Left lung (tissue), 10 donors: Measurements from ENCODE around the gene ZNF766. TPM values are rescaled to one million over a fixed set of nuclear protein-coding genes. Genes with fewer than 3 reads are reported as not detected.

Experiments used
- ATAC-seq: fragments of 200-7000 bp; cut with Tn5 transposase; one replicate; pipeline ENCODE4 v1.9.1; 2020; ENCODE audit warnings: moderate library complexity
- DNase-seq, 4 donors: peaks; one replicate each; pipeline ENCODE4 v3.0.0-alpha.2; 2013 to 2020
- H3K27ac ChIP-seq, 2 donors: fragments of 200-600 bp; sonication (generic) in 1 of 2; one replicate each; pipeline versions ENCODE4 v1.5.0 to v1.8.0; 2020 to 2021
- H3K27me3 ChIP-seq, 2 donors: fragments of 200-600 bp; sonication (generic) in 1 of 2; one replicate each; pipeline versions ENCODE4 v1.5.0 to v1.8.0; 2020 to 2021
- H3K36me3 ChIP-seq, 2 donors: fragments of 200-600 bp; sonication (generic) in 1 of 2; one replicate each; pipeline versions ENCODE4 v1.5.0 to v1.8.0; 2020 to 2021
- H3K4me1 ChIP-seq, 2 donors: fragments of 200-600 bp; one replicate each; pipeline ENCODE4 v1.8.0; 2021
- H3K4me3 ChIP-seq, 2 donors: fragments of 200-600 bp; sonication (generic) in 1 of 2; one replicate each; pipeline versions ENCODE4 v1.5.0 to v1.8.0; 2020 to 2021; ENCODE audit warnings: mild to moderate bottlenecking in 1 of 2
- H3K9me3 ChIP-seq, 2 donors: fragments of 200-600 bp; sonication (generic) in 1 of 2; one replicate each; pipeline versions ENCODE4 v1.5.0 to v1.8.0; 2020 to 2021
- CTCF ChIP-seq, 2 donors: fragments of 200-600 bp; sonication (generic) in 1 of 2; IDR thresholded peaks; one replicate each; pipeline versions ENCODE4 v1.5.0 to v1.8.0; 2021; ENCODE audit warnings: antibody characterized with exemption in 2 of 2
- intact Hi-C, 2 donors: fragments of 100-400 bp; cut with DNase I; formaldehyde crosslinking; loops; one replicate each; pipeline versions ENCODE4 v1.11.2 to v1.14.2; 2022
- polyA plus RNA-seq, 6 donors: library from polyadenylated mRNA; unstranded; fragments of 120-200 nt; gene quantifications; one replicate each; pipeline ENCODE4 v1.2.1, GENCODE V29; 2013; ENCODE audit not compliant: insufficient read length in 6 of 6
- total RNA-seq, 2 donors: library from RNA; stranded (reverse); fragmentation: NEBNext Ultra II Directional; extraction: Animal tissue kit (Norgen Biotek cat#: 25700); gene quantifications; one replicate each; pipeline ENCODE4 v1.2.1, GENCODE V29; 2021
- donor health status: DM: no; HTN: yes; CAD: no.
- donor health status: DM: no; HTN: no; CAD: no.

Gene ZNF766
- total and polyA plus RNA-seq, 8 donors: 14.1 to 22.8 (median 17.3) TPM

DNA sequence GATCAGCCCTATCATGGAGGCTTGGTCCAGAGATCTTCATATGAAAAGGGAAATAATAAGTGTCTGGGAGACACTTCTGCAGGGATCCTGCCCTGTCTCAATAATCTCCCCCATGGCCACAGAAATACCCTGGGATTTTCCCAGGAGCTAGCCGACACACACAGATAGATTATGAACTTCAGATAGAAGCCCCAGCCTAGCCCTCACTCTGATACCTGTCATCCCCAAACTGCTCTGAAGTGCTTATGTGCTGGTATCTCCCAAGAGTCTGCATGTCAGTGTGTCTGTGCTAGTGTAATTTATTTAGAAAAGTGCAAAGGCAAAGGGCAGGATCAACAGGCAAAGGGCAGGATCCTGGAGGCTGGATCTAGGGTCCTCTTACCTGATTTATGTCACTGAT lies 38.7 kb upstream of the ZNF766 start:
- Histone ChIP-seq H3K4me3 (no peak overlapping the region), H3K27ac (no peak overlapping the region), H3K36me3 (peaks cover 0 to 43% of the 10 kb centered on the region in 2 donors), H3K4me1 (no peaks in the 10 kb centered on the region), H3K27me3 (no peaks in the 10 kb centered on the region), H3K9me3 (no peaks in the 10 kb centered on the region)
- intact Hi-C loops: no loop called here
- ATAC-seq: no peak
- no peak for DNase-seq
- TF ChIP-seq CTCF (IDR thresholded peaks at IDR 0.05): no peak

GRCh38 chr19:52231154-52231910 lies 38.1 kb upstream of the ZNF766 start:
- ATAC-seq: no peak
- Histone ChIP-seq H3K27ac (no peak overlapping the region), H3K36me3 (peaks cover 0 to 37% of the 10 kb centered on the region in 2 donors), H3K27me3 (no peaks in the 10 kb centered on the region), H3K4me1 (no peaks in the 10 kb centered on the region), H3K9me3 (no peaks in the 10 kb centered on the region), H3K4me3 (no peak overlapping the region)
- DNase-seq: no peak
- intact Hi-C loops: no loop called here
- TF ChIP-seq CTCF (IDR thresholded peaks at IDR 0.05): no peak

DNA sequence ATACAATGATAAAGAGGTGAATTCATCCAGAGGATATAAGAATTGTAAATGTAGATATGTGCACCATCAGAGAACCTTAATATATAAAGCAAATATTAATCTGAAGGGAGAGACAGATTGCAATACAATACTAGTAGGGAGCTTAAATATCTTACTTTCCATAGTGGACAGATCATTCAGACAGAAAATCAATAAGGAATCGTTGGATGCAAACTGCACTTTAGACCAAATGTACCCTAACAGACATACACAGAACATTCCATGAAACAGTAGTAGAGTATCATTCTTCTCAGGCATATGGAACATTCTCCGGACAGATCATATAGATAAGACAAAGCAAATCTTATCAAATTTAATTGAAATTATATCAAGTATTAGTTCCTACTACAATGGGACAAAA lies 35.0 kb upstream of the ZNF766 start:
- Histone ChIP-seq H3K27ac (no peak overlapping the region), H3K9me3 (no peaks in the 10 kb centered on the region), H3K27me3 (no peaks in the 10 kb centered on the region), H3K4me1 (peaks cover 0 to 4% of the 10 kb centered on the region in 2 donors), H3K4me3 (no peak overlapping the region), H3K36me3 (peaks cover 0 to 7% of the 10 kb centered on the region in 2 donors)
- no peak for TF ChIP-seq CTCF (IDR thresholded peaks at IDR 0.05)
- DNase-seq (no peak), ATAC-seq (no peak)
- intact Hi-C loops: no loop called here

DNA sequence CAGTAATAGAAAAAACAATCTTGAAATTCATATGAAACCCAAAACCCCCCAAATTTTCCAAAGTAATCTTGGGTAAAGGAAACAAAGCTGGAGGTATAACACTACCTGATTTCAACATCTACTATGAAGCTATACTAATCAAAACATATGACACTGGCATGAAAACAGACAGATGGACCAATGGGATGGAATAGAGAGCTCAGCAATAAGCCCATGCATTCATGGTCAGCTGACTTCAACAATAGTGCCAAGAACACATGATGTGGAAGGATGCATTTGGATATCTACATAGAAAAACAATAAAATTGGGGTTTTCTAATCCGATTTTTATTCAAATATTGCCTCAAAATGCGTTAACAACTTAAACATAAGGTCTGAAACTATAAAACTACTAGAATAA lies 32.2 kb upstream of the ZNF766 start:
- intact Hi-C loops: loop anchor here in 1 of 2 donors (5.0 kb wide), 1 partner anchor 100 kb away; the partner anchor contains the start of gene ZNF616
- no peaks in the 10 kb centered on the region for H3K36me3 ChIP-seq
- H3K4me1 ChIP-seq: peaks cover 0 to 4% of the 10 kb centered on the region in 2 donors
- H3K27me3 ChIP-seq: no peaks in the 10 kb centered on the region
- no peak for TF ChIP-seq CTCF (IDR thresholded peaks at IDR 0.05)
- no peak overlapping the region for H3K4me3 ChIP-seq
- ATAC-seq: no peak
- no peak overlapping the region for H3K27ac ChIP-seq
- no peaks in the 10 kb centered on the region for H3K9me3 ChIP-seq
- DNase-seq: no peak

DNA sequence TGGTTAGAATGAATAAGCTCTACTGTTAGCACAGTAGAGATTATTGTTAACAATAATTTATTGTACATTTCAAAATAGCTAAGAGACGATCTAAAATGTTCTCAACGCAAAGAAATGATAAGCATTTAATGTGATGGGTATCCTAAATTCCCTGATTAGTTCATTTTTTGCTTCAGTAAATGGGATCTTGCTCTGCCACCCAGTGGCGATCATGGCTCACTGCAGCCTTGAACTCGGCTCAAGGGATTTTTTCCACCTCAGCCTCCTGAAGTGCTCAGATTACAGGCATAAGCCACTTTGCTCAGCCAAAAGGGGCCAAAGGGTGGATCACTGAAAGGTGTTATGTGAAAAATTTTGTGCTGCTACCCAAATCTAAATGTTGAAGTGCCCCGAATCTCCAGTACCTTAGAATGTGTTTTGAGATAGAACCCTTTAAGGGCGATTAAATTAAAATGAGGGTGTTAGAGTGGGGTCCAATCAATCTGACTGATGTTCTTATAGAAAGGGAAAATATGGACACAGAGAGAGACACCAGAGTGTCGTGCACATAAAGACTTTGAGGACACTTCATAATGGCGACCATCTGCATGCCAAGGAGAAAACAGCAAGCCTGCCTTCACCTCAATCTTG lies 31.5 kb upstream of the ZNF766 start:
- Histone ChIP-seq H3K27me3 (no peaks in the 10 kb centered on the region), H3K27ac (no peak overlapping the region), H3K36me3 (no peaks in the 10 kb centered on the region), H3K4me3 (no peak overlapping the region), H3K4me1 (peaks cover 0 to 4% of the 10 kb centered on the region in 2 donors), H3K9me3 (no peaks in the 10 kb centered on the region)
- DNase-seq (peak in 3 of 4 donors; percentile 49 to 78 (median 58)), ATAC-seq (peak; percentile 97)
- TF ChIP-seq CTCF (IDR thresholded peaks at IDR 0.05): peak; percentile 88 to 93
- intact Hi-C loops: loop anchor here in 1 of 2 donors (5.0 kb wide), 1 partner anchor 101 kb away; the partner anchor contains the start of gene ZNF616
